ENCODE results near the gene HSD17B7.
"Not testable (repeated sequence)": the region's sequence is repeated elsewhere in the genome, so short reads cannot be mapped to it uniquely, and the experiment has no call there.

DNA sequence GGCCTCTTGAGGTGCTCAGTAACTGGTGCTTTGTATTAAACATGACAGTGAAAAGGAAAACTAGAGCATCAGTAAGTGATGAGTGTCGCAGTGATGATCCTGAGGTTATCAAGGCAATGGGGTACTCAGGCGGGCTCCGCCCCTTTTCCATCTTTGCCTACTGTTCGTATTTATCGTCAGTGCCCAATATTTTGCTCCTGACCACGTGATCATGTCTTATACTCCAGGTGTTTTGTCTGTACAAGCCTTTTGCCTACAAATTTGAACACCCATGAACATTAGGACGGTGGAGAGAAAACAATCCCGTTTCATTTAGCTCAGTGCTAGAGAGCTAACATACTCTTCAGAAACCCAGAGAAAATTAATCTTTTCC, 469 bp downstream of the HSD17B7 start:
- TF ChIP-seq CTCF (conservative IDR thresholded peaks at IDR 0.05 in 1 of 2, IDR thresholded peaks at IDR 0.05 in 1 of 2; ENCODE audit: low read depth in 1 of 2, low read length in 2 of 2); EZH2 (IDR thresholded peaks at IDR 0.05; ENCODE audit: low read length, missing control alignments): not testable (repeated sequence)
